ENCODE data around the gene PSMC5. TPM values are rescaled to one million over a fixed set of nuclear protein-coding genes. Genes with fewer than 3 reads are reported as not detected.

PSMC5 gene
- total RNA-seq, 1 experiment from 2014 or later, result 183 TPM

GRCh38 chr17:63809970-63810369, 17.3 kb upstream of the PSMC5 start:
- Histone ChIP-seq H3K79me2 (ENCODE audit: insufficient read depth, low read length) (no peaks in the 10 kb centered on the region), H3K79me1 (ENCODE audit: insufficient read depth, low read depth, low read length, poor library complexity, severe bottlenecking) (no peaks in the 10 kb centered on the region), H2BK20ac (ENCODE audit: low read depth, low read length, poor library complexity, severe bottlenecking) (no peak overlapping the region), H4K20me1 (ENCODE audit: control insufficient read depth, insufficient read depth, insufficient read length) (no peaks in the 10 kb centered on the region), H2BK15ac (ENCODE audit: low read depth, low read length) (no peak overlapping the region), H3K9me3 (ENCODE audit: control insufficient read depth, low read depth, low read length) (no peaks in the 10 kb centered on the region), H3K4me2 (ENCODE audit: insufficient read depth, insufficient read length, low read length) (no peak overlapping the region), H3K27ac (ENCODE audit: insufficient read length, low read depth, low read length) (no peak overlapping the region), H3K23ac (ENCODE audit: insufficient read length, low read depth, low read length) (no peak overlapping the region), H2BK12ac (ENCODE audit: insufficient read length, low read depth, low read length) (no peak overlapping the region), H2BK120ac (ENCODE audit: low read depth, low read length, poor library complexity, severe bottlenecking) (no peak overlapping the region), H3K56ac (ENCODE audit: insufficient read length, low read depth, low read length) (no peak overlapping the region), H3K14ac (ENCODE audit: insufficient read depth, low read length) (no peak overlapping the region), H2BK5ac (ENCODE audit: insufficient read length, low read length) (no peak overlapping the region), H4K5ac (ENCODE audit: insufficient read length, low read depth, low read length) (no peak overlapping the region), H4K8ac (replicated peaks; ENCODE audit: insufficient read length, low read depth, low read length) (no peak overlapping the region), H3K4me1 (ENCODE audit: insufficient read depth, low read length) (no peaks in the 10 kb centered on the region), H3K27me3 (ENCODE audit: insufficient read depth, low read length) (no peaks in the 10 kb centered on the region), H2AK5ac (ENCODE audit: insufficient read length, low read length) (no peak overlapping the region), H4K91ac (ENCODE audit: insufficient read length, low read depth, low read length) (no peak overlapping the region), H3K23me2 (ENCODE audit: insufficient read length, low read depth, low read length, poor library complexity, severe bottlenecking) (no peaks in the 10 kb centered on the region), H3K18ac (ENCODE audit: insufficient read length, low read depth, low read length) (no peak overlapping the region), H2AFZ (ENCODE audit: low read length) (no peak overlapping the region), H3K9ac (ENCODE audit: extremely low read depth, insufficient read length, low read length) (no peak overlapping the region), H3K4ac (ENCODE audit: low read depth, low read length) (no peak overlapping the region), H3T11ph (ENCODE audit: low read length) (no peak overlapping the region)
- Mint-ChIP-seq H3K4me3 (no peak overlapping the region), H3K9me3 (no peaks in the 10 kb centered on the region), H3K27ac (no peak overlapping the region), H3K27me3 (ENCODE audit: low read depth) (no peaks in the 10 kb centered on the region), H3K36me3 (ENCODE audit: insufficient read depth in 1 of 3, low read depth in 3 of 3) (peaks cover 54 to 97% (median 94%) of the 10 kb centered on the region in 3 experiments; a peak in 6 of 7 replicates), H3K4me1 (no peaks in the 10 kb centered on the region)
- no peak for DNase-seq
- WGBS (ENCODE audit: extremely low coverage, insufficient read length, low lambda C conversion rate), result no CpG with 5 or more reads among the region's 9 CpGs
- TF ChIP-seq CTCF (conservative IDR thresholded peaks at IDR 0.05), result no peak

All from H9 (cell line).